ENCODE results near the gene MT1B. TPM values are rescaled to one million over a fixed set of nuclear protein-coding genes. Genes with fewer than 3 reads are reported as not detected.

Gene MT1B
- polyA plus RNA-seq, 1 of the 3 experiments (the other 2 are of a cell fraction): not detected

- no peaks in the 10 kb centered on the region for H4K20me1 ChIP-seq (ENCODE audit: insufficient read depth)
- no peak for DNase-seq
- no peaks in the 10 kb centered on the region for H3K27me3 ChIP-seq (ENCODE audit: insufficient read depth)
- H2AFZ ChIP-seq (ENCODE audit: low read depth): no peak overlapping the region
- peaks cover 0 to 25% of the 10 kb centered on the region in 2 experiments; a peak in 2 of 4 replicates for H3K4me1 ChIP-seq (ENCODE audit: control insufficient read depth in 1 of 2, insufficient read depth in 2 of 2, low read depth in 1 of 2, low read length in 1 of 2)
- H3K4me3 ChIP-seq (ENCODE audit: low read depth in 2 of 2, low read length in 1 of 2): no peak overlapping the region
- WGBS (ENCODE audit: low lambda C conversion rate): 91% methylated on average over 3 of the region's 3 CpGs
- H3K27ac ChIP-seq (ENCODE audit: low read depth in 2 of 2, low read length in 1 of 2): no peak overlapping the region
- H3K9me2 ChIP-seq: no peaks in the 10 kb centered on the region
- CTCF ChIA-PET: interaction anchor here (0.9 to 1.6 kb wide), 5 partner anchors 10 to 110 kb away, joined by 3 to 5 read pairs (median 3); no protein-coding TSS in a partner anchor
- H3K79me2 ChIP-seq (ENCODE audit: insufficient read depth): peaks cover 9% of the 10 kb centered on the region; the same call in 1 of the 2 replicates
- TF ChIP-seq EZH2phosphoT487 (IDR thresholded peaks at IDR 0.05; ENCODE audit: borderline replicate concordance, low read depth) (no peak), ELF1 (IDR thresholded peaks at IDR 0.05) (no peak)
- no peaks in the 10 kb centered on the region for H3K9me3 ChIP-seq
- H3K9ac ChIP-seq: no peak overlapping the region
- H3K36me3 ChIP-seq (replicated peaks in 1 of 2; ENCODE audit: control insufficient read depth in 1 of 2, insufficient read depth in 2 of 2, low read length in 1 of 2): no peaks in the 10 kb centered on the region
- POLR2A ChIA-PET: no interaction called here
- no peaks in the 10 kb centered on the region for H3F3A ChIP-seq (replicated peaks; ENCODE audit: insufficient read depth)
- no peak overlapping the region for H3K4me2 ChIP-seq
Measured at GRCh38 chr16:56679078-56679730, 27.5 kb downstream of the MT1B start.

GRCh38 chr16:56679818-56680217 lies 28.1 kb downstream of the MT1B start:
- Histone ChIP-seq H4K20me1 (ENCODE audit: insufficient read depth) (no peaks in the 10 kb centered on the region), H3K9me3 (no peaks in the 10 kb centered on the region), H3K36me3 (replicated peaks in 1 of 2; ENCODE audit: control insufficient read depth in 1 of 2, insufficient read depth in 2 of 2, low read length in 1 of 2) (no peaks in the 10 kb centered on the region), H3K4me1 (ENCODE audit: control insufficient read depth in 1 of 2, insufficient read depth in 2 of 2, low read depth in 1 of 2, low read length in 1 of 2) (peaks cover 0 to 26% of the 10 kb centered on the region in 2 experiments; a peak in 2 of 4 replicates), H3K9me2 (no peaks in the 10 kb centered on the region), H3K4me3 (ENCODE audit: low read depth in 2 of 2, low read length in 1 of 2) (no peak overlapping the region), H3K4me2 (no peak overlapping the region), H3K27me3 (ENCODE audit: insufficient read depth) (no peaks in the 10 kb centered on the region), H2AFZ (ENCODE audit: low read depth) (no peak overlapping the region), H3K79me2 (ENCODE audit: insufficient read depth) (peaks cover 9% of the 10 kb centered on the region; the same call in 1 of the 2 replicates), H3K9ac (no peak overlapping the region), H3K27ac (ENCODE audit: low read depth in 2 of 2, low read length in 1 of 2) (no peak overlapping the region), H3F3A (replicated peaks; ENCODE audit: insufficient read depth) (no peaks in the 10 kb centered on the region)
- no peak for DNase-seq
- ChIA-PET CTCF (interaction anchor here (1.2 to 1.6 kb wide), 3 partner anchors 9 to 110 kb away, joined by 3 to 4 read pairs (median 3); no protein-coding TSS in a partner anchor), POLR2A (no interaction called here)
- TF ChIP-seq YY1 (IDR thresholded peaks at IDR 0.05; ENCODE audit: low read depth) (no peak), USF2 (IDR thresholded peaks at IDR 0.05; ENCODE audit: borderline replicate concordance, low read depth, low read length) (no peak), GATA2 (CRISPR knock-in tag; IDR thresholded peaks at IDR 0.05) (no peak), JUND (IDR thresholded peaks at IDR 0.05) (no peak), GABPA (IDR thresholded peaks at IDR 0.05; ENCODE audit: low read depth) (no peak), MXI1 (IDR thresholded peaks at IDR 0.05; ENCODE audit: low read depth, low read length) (no peak), FOXM1 (IDR thresholded peaks at IDR 0.05; ENCODE audit: low read depth) (no peak), MEF2A (IDR thresholded peaks at IDR 0.05; ENCODE audit: borderline replicate concordance, low read depth) (no peak), PBX3 (IDR thresholded peaks at IDR 0.05) (no peak), RAD21 (IDR thresholded peaks at IDR 0.05; ENCODE audit: low read length) (no peak), FOSL2 (IDR thresholded peaks at IDR 0.05; ENCODE audit: borderline replicate concordance, low read depth) (no peak), TCF12 (IDR thresholded peaks at IDR 0.05) (no peak), RXRA (IDR thresholded peaks at IDR 0.05; ENCODE audit: borderline replicate concordance, low read depth) (no peak), USF1 (IDR thresholded peaks at IDR 0.05; ENCODE audit: borderline replicate concordance, low read depth) (no peak), EZH2phosphoT487 (IDR thresholded peaks at IDR 0.05; ENCODE audit: borderline replicate concordance, low read depth) (no peak)
- WGBS (ENCODE audit: low lambda C conversion rate): 83% methylated on average over 6 of the region's 6 CpGs
